NCI-H82 (cell line): ENCODE data around the gene NMNAT3.

ENCODE experiments used
- DNase-seq: peaks from one replicate; lab custom pipeline; 2025; lab: John Stamatoyannopoulos, UW

The NMNAT3 gene

DNA sequence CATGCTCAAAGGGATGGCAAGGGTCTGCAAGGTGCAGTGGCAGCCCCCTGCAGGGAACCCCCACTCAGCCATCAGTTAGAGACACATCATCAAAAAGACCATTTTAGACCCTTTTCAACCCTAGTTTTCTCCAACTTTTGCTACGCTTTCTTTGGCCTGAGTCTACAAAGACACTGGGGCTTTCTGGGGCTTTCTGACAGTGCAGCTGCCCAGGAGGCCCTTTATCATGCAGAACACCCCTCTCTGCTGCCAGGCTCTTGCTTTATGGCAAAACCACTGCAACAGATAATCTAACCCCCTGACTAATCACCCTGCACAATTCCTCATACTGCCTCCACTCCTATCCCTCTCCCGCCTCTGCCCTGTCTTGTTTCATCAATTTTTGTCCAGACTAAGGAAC, 2.4 kb downstream of the NMNAT3 start:
- DNase-seq: no peak

DNA sequence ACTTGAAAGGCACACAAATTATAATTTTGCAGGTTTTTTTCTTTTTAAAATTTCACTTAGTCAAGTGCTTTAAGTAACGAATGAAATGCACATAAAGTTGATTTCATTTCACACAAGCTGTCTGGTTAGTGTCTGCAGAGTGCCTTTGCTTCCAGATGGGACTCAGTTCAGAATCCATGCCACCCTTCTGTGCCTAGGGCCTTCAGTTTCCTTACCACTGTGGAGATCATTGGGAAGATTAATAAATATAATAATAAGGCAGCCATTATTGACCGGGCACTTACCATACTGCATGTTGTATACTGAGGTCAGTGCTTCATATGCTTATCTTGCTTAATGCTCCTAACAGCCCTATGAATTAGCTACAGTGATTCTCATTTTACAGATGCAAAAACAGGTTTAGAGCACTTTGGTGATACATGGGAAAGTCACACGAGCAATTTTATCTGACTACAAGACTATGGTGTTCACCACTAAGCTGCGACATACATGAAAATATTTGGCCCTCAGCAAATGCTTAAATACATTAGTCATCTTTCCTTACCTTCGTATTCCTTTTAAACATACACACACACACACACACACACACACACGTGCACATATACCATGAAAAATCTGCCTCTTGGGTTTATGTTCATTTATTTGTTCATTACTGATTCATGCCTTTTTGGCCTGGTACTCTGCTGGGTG, 3.1 kb downstream of the NMNAT3 start:
- DNase-seq: no peak

DNA sequence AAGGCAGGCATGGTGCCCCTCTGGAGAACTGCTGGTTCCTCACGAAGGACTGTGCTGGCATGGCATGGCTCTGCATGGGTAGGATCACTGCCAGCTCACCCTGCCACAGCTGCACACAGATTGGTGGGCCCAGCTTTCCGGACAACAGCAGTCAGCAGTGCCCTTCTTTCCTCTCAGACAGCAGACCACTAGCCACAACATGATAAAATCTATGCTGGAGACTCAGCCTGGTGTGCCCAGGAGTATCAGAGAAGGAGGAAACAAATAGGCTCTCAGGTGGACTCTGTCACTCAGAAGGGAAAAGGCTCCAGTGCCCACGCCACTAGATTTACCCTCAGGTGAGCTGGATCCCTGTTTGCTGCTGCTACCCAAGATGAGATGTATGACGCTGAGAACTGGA, 4.9 kb downstream of the NMNAT3 start:
- DNase-seq: no peak

DNA sequence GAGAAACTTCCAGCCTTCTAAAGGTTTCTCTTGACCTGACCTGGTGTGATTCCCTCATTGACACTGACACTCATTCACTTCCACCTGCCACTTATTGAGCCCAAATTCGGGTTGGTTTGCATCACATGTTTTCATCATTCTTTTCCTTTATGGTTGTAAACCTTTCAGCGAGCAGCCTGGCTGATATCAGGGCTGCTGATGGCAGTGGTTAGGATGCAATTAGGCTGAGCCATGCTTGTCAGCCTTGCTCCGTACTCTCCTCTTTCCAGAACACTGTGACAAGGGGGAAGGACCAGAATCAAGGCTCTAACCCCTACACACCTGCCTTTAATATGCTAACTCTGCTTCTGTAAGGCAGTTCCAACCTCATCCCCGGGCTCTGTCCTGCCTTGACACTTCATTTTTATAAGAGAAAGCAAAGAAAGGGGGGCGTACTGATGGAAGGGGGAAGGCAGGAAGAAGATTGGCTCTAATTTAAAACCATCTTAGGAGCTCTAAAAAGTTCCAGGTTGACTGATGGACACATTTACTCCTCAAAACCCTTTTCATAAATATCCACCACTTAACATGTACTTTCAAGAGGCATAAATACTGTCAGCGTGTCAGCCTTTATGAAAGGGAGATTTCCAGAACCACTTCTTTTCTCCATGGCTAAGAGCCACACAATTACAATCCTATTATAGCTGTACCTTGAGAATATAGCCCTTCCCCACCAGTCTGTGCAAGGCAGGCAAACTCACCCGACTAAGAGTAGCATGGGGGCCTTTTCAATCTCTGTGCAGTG, 5.7 kb downstream of the NMNAT3 start:
- peak; percentile 42 for DNase-seq

DNA sequence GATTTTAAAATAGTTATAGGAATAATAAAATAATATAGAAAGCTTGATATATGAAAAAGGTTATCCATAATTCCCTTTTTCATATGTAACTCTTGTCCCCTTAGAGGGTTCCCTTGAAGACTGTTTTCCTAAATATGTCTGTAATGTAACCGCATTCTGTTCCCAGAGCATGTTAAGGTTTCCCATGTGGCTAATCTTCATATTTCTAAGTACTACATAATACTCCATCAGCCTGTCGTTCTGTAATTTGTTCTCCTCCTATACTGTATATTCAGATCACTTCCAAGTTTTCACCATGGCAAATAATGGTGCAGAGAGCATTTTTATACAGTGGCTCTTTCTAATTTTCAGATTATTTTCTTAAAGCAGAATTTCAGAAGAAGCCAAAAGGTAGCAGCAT, 6.7 kb downstream of the NMNAT3 start:
- no peak for DNase-seq

DNA sequence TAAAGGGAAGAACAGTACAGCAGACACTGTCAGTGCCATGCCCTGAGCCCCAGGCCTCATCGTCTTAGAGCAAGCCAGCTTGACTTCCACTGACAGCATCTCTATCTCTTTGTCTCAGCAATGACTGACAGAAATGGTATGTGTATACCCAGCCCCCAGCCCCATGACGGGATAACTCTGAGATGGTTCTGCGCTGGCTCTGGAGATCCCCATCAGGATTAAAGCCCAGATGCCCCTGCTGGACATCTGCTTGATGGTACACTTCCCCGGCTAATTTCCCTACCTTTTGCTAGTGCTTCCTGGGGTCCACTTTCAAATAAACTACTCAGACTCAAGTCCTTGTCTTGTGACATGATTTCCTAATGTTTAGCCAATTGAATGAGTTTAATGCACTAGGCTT, 7.6 kb downstream of the NMNAT3 start:
- peak; percentile 26 for DNase-seq

DNA sequence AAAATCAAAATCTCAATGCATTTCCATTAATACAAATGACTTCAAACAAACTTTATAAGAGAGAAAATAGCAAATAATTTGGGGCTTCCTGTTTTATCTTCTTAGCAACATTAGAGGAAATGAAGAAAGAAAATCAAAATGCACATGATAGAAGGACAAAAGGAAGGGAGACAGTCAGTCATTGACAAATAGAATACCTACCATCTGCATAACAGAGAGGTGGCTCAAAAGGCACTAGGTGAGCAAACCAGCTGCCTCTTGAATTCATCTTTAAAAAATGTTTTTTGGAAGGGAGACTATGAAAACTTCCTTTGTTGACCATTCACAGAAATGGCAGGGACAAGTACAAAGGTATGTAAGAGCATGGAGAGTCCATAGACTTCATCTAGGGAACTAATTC, 9.4 kb downstream of the NMNAT3 start:
- no peak for DNase-seq

DNA sequence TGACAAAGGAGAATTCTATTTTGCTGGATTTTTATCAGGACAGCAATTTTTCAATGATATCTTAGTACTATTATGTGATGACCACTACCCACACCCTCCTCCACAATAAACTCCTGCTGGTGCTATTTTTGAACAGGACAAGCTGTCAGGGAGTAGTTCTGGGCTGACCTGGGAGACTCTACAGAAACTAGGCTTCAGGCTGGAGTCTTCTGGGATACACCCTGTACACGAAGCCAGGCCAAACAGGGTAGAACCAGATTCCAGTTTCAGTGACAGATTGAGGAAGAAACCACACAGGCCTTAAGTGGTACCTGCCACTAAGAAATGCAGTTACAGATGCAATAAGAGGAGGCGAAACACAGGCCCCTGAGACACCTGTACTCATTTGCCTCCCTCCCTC, 12.8 kb downstream of the NMNAT3 start:
- no peak for DNase-seq

DNA sequence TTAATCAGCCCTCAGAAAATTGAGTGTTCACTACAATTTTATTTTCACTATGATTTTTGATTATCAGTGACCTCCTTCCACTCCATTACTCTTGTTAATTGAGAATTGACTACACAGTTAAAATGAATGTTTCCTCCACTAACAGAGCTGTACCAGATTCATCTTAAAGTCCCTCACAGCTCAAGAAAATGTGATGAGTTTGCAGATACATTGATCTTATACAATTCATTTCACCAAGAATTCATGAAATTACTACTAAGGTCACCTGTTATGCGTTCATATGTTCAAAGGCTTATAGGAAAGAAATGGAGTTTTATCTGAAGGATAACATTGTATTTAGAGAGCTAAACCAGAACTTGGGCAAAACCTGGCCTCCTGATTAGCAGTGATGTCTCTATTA, 17.5 kb downstream of the NMNAT3 start:
- no peak for DNase-seq

DNA sequence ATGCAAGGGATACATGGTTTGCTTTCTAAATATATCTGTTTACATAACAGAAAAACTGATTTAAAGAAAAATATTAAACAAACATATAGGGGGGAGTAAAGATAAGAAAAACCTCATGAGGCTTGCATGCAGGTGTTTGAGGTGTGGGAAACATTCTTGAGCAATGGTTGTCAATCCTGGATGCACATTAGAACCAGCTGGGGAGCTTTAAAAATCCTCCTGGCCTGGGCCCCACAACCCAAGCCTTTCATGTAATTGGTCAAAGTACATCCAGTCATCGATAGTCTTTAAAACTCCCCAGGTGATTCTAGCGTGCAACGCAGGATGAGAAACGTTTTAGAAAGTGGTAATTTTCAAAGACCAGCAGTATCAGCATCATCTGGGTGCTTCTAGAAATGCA, 18.3 kb downstream of the NMNAT3 start:
- DNase-seq: no peak

DNA sequence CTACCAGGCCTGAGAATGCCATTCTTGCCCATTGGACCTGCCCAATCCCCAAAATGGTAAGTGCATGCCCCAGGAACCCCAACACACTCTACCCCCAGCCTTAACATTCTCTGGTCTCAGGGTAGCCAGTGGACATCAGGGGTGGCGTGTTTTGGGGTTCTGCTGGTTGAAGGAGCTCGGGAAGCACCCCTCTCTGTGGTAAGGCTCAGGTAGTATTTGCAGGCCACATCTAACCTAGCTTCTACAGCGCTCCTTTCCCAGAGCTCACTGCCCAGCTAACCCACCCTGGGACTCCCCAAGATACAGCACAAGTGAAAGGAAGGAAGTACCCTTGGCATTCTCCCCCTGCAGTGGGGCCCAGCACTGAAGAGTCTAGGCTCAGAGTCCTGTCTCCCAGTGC, 19.8 kb downstream of the NMNAT3 start:
- no peak for DNase-seq

DNA sequence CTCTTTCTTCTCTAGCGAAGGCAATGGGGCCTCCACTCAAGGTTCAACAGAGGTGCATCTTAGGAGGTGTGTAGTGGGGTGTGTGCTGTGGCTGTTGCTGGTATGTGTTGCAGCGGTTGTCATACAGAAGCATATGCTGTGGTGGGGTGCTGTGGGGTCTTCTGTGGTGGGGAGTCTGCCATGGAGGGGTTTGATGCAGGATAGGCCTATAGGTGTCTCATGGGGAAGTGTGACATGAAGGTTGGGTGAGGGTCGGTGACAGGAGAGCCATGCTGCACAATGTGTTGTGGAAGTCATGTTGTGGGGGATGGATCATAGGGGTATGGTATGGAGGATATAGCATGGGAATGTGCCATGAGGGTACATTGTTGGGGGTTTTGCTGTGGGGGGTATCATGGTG, 20.3 kb downstream of the NMNAT3 start:
- DNase-seq: no peak

DNA sequence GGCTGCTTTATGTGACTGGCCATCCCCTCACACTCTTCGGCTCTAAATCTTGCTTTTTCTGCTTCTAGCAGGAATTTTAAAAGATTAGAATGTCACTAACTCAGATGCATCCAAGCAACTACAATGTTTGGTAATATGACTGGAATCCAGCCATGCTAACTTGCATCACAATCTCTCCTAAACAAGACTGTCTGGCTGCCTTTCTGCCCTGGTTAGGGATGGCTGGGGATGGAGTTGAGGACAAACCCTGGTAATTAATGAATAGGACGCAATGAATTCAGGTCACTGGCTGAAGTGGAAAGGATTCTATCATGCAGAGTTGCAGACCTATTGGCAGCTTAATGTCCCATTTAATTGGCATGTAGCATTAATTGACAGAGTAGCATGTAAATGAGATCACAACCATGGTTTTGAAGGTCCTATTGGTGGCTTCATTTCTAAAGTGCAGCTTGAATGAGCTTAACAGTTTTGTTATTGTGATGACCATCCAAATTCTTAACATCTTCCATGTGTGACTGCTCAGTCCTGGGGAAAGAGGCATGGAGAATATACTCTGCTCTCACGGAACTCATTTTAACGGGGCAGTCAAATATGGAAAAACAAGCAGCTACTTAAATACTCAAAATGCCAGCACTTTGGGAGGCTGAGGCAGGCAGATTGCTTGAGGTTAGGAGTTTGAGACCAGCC, 21.7 kb downstream of the NMNAT3 start:
- DNase-seq: no peak

DNA sequence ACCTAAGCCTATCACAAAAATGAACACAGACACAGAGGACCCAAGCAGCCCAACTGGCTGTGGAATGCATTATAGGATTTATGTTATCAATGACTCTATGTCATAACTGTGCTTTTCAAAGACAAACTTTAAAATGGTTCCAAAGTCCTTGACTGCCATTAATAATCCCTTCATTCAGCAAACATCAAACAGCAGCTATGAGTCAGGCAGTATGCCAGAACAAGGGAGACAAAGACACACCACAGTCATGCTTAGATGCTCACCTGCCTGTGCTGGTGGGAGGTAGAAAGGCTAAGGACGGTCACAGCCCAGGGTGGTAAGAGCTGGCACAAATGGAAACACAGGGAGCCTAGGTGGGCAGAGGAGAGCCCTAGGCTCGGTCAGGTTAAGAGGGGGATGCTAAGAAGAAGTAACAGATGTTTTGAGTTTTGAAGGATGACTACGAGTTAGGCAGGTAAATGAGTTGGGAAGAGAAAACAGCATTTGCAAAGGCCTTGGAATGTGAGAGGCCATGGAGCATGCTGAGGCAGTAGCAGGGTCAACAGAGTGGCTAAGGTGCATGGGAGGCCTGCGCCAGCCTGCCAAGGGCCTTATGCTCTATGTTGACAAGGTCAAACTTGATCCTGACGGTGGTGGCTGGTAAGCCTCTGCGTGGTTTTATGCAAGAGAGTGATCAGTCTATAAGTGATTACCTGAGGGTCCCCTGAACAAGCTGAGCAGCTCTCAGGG, 23.0 kb downstream of the NMNAT3 start:
- no peak for DNase-seq

DNA sequence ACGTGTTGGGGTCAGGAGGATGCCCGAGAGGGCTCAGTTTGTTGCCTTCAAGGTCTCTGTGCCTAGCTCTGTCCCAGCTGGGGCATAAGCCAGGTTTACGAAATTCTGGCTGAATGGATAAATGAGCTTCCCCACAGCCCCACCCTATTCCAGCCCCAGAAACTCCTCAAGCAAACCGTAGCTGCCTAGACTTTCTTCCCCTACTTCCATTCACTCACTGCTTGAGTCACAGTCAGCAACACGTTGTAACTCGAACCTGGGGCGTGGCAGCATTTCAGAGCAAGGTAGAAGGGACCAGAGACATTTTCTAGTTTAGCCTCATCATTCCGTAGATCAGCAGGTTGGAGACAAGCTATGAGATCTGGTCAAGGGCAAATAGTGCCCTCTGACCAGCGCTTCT, 24.2 kb downstream of the NMNAT3 start:
- no peak for DNase-seq

DNA sequence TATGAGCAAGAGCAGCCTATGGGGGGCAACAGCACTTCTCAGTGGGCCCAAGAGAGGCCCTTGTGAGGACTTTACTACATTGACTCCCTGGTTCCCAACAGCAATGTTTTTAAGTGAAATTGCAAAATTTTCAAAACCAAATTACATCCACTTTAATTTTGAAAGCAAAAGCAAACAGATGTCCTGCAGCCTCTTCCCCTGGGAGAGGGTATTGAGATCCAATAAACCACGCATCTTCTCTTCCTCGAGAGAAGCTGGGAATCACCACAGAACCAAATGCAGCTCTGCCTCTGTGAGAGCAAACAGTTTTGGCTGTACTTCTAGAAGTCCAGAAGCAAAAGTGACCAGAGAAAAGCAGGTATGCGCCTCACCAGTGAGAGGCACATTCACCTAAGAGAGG, 25.2 kb downstream of the NMNAT3 start:
- no peak for DNase-seq

DNA sequence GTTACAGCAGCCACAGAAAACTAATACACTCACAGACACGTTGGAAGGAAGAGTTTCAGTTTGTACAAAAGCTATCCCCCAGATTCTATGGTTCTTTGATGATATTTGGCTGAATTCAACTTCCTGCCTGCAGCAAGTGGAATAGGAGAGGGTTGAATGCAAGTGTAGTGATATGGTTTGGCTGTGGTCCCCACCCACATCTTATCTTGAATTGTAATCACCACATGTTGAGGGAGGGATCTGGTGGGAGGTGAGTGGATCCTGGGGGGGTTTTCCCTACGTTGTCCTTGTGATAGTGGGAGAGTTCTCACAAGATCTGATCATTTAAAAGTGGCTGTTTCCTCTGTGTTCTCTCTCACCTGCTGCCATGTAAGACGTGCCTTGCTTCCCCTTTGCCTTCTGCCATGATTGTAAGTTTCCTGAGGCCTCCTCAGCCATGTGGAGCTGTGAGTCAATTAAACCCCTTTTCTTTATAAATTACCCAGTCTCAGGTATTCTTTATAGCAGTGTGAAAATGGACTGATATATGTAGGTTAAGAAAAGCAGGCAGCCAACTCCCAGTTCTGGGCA, 29.8 kb downstream of the NMNAT3 start:
- DNase-seq: no peak

DNA sequence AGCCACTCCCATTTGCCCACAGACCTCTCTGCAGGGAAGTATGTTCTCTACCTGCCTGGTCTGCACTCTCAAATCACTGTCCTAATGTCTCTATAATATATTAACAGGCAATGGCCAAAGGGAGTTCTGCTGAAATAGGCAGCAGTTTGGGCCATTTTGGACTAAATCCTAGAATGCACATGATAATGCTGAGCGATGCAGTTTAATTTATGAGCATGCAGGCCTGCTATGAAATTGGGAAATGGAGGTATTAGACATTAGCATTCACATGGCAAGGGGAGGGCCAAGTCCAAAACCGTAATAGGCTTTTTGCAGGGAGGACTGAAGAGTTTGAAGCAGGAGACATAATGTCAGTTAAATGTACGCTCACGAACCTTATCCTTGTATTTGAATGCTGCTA, 31.3 kb downstream of the NMNAT3 start:
- no peak for DNase-seq

DNA sequence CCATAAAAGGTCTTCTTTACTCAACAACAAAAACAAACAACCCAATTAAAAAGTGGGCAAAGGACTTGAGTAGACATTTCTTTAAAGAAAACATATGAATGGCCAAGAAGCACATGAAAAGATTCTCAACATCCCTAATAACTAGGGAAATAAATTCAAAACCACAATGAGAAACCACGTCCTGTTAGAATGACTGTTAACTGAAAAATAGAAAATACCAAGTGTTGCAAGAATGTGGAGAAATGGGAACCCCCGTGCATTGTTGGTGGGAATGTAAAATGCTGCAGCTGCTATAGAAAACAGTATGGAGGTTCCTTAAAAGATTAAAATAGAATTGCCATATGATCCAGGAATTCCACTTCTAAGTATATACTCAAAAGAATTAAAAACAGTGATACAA, 34.8 kb downstream of the NMNAT3 start:
- no peak for DNase-seq

DNA sequence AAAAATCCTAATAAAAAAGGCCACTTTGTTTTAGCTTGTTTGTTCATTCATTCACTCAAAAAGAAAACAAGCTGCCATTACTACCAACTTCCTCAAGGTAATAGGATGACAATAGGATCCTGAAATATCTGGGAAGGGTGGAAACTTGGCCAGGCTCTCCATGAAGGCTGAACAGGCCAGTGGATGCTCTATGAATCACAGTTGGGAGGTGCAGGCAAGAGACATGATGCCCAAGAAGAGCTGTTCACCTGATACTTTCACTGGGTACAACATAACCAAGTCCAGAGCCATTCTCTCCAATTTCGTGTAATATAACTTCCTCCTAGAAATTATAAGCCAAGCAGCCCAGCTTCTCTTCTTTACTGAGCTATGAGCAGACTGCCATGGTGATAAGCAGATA, 37.3 kb downstream of the NMNAT3 start:
- DNase-seq: no peak

DNA sequence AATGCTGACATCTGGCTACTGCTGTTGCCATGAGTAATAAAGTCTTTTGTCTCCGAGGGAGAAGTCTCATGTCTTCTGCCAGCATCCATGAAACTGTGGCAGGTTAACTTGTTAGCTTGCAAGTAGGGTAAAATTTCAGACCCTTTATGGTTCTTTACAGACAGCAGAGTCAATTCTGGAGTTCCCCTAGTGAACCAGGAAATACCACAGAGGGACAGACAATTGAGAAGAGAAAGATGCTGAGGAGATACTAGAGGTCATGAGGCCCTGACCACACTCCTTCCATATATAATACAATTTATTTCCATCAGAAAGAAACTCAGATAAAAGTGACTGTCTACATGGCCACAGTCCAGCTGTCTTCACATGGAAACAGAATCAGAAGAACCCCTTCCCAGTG, 38.1 kb downstream of the NMNAT3 start:
- no peak for DNase-seq

DNA sequence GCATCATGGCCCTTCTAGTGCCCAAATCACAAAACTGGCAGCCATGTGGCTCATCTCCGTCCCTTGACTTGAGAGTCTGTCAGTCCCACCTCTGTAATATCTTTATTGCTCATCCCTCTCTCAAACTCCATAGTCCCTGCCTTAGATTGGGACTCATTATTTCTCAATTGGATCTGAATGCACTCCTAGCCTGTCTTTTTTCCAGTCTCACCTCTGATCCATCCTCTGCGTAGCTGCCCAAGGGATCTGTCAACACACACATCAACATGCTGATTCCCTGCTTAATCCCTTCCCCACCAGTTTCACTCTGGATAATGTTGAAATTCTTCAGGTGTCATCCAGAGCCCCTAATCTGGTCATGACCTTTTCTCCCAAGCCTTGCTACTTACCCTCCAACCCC, 39.3 kb downstream of the NMNAT3 start:
- DNase-seq: peak; percentile 35
